DMS114 treated with DMSO at 0.1 percent for 48 hours (cell line): ENCODE results near the gene SYT3.

Experiments
- DNase-seq: peaks from one replicate; lab custom pipeline; 2025; ENCODE audit not compliant: unreplicated experiment; lab: John Stamatoyannopoulos, UW

The SYT3 gene

GRCh38 chr19:50639121-50640112, at the start of gene SYT3:
TSS of gene SYT3 (minus strand) at chr19:50639881. CDS start at chr19:50637411, 2,470 bp downstream.
- peak; percentile 22 for DNase-seq

- no peak for DNase-seq
Observed at GRCh38 chr19:50688766-50689165, 49.1 kb upstream of the SYT3 start.

GRCh38 chr19:50686310-50687032, 46.8 kb upstream of the SYT3 start:
- no peak for DNase-seq

GRCh38 chr19:50679177-50680125, 39.8 kb upstream of the SYT3 start:
- DNase-seq = peak; percentile 75

- no peak for DNase-seq
Observed at GRCh38 chr19:50678323-50678722, 38.6 kb upstream of the SYT3 start.

- no peak for DNase-seq
Observed at GRCh38 chr19:50677636-50678035, 38.0 kb upstream of the SYT3 start.

- DNase-seq = no peak
Observed at GRCh38 chr19:50676625-50677197, 37.0 kb upstream of the SYT3 start.

GRCh38 chr19:50673118-50673517, 33.4 kb upstream of the SYT3 start:
- no peak for DNase-seq

GRCh38 chr19:50670102-50670380, 30.4 kb upstream of the SYT3 start:
- no peak for DNase-seq

- DNase-seq = no peak
Observed at GRCh38 chr19:50669302-50670101, 29.8 kb upstream of the SYT3 start.

- no peak for DNase-seq
Observed at GRCh38 chr19:50668879-50669278, 29.2 kb upstream of the SYT3 start.

- no peak for DNase-seq
Observed at GRCh38 chr19:50668416-50668815, 28.7 kb upstream of the SYT3 start.

GRCh38 chr19:50667759-50668231, 28.1 kb upstream of the SYT3 start:
- no peak for DNase-seq

- no peak for DNase-seq
Observed at GRCh38 chr19:50667177-50667758, 27.6 kb upstream of the SYT3 start.

- no peak for DNase-seq
Observed at GRCh38 chr19:50666346-50667176, 26.9 kb upstream of the SYT3 start.

GRCh38 chr19:50664204-50664603, 24.5 kb upstream of the SYT3 start:
- DNase-seq = no peak

GRCh38 chr19:50663482-50663790, 23.8 kb upstream of the SYT3 start:
- no peak for DNase-seq

- no peak for DNase-seq
Observed at GRCh38 chr19:50662651-50663481, 23.2 kb upstream of the SYT3 start.
